GM12864 (cell line): ENCODE measurements around the gene AMPD3.

Source experiments
- DNase-seq: peaks from one replicate; pipeline ENCODE4 v3.0.0-alpha.2; 2011; ENCODE audit warnings: low read depth
- H3K4me3 ChIP-seq: 2 replicates; pipeline ENCODE4 v1.5.1; 2011; ENCODE audit warnings: mild to moderate bottlenecking, low read depth, low read length, control low read depth
- TF ChIP-seq, protein P1 (sequence below): IDR thresholded peaks from 2 replicates; pipeline ENCODE4 v1.5.1; 2011; ENCODE audit warnings: low read depth, mild to moderate bottlenecking, moderate library complexity, low read length, control low read depth, inconsistent platforms; ENCODE audit errors: missing control alignments

The AMPD3 gene

DNA sequence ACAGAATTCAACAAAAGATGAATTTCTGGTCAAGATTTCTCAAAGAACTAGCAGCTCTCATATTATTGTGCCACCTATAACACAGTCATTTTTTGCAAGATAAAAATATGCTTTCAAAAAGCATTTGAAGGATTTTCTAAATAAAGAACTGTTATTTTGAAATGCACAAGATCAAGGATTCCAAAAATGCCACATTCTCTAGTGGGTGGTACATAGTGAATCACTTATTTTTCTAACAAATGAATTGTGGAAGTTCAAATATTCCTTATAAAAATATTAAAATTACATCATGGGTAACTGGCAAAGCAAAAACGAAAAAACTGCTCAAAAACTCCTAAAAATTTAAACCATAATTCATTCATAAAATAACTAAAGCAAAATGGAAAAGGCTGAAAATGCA is 83.9 kb downstream of the AMPD3 start:
- no peak for DNase-seq
- TF ChIP-seq, protein P1, sequence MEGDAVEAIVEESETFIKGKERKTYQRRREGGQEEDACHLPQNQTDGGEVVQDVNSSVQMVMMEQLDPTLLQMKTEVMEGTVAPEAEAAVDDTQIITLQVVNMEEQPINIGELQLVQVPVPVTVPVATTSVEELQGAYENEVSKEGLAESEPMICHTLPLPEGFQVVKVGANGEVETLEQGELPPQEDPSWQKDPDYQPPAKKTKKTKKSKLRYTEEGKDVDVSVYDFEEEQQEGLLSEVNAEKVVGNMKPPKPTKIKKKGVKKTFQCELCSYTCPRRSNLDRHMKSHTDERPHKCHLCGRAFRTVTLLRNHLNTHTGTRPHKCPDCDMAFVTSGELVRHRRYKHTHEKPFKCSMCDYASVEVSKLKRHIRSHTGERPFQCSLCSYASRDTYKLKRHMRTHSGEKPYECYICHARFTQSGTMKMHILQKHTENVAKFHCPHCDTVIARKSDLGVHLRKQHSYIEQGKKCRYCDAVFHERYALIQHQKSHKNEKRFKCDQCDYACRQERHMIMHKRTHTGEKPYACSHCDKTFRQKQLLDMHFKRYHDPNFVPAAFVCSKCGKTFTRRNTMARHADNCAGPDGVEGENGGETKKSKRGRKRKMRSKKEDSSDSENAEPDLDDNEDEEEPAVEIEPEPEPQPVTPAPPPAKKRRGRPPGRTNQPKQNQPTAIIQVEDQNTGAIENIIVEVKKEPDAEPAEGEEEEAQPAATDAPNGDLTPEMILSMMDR: no peak
- H3K4me3 ChIP-seq: no peak overlapping the region

DNA sequence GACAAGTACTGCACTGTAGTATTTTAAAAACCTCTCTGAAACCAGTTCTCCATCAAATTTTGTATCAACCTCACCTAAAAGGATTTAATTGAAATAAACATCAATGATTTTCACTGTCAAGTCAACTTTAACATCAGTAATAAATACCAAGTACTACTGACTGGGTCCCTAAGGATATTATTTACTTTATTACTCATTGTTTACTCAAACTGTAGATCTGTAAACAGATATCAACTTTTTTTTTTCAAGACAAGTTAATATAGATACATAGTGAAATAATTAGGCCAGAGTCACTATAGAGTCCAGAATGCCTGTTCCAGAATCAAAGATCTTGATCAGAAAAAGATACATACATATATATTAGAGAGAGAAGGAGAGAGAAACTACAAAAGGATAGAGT is 84.3 kb downstream of the AMPD3 start:
- DNase-seq: no peak
- H3K4me3 ChIP-seq: no peak overlapping the region
- TF ChIP-seq, protein P1: no peak

DNA sequence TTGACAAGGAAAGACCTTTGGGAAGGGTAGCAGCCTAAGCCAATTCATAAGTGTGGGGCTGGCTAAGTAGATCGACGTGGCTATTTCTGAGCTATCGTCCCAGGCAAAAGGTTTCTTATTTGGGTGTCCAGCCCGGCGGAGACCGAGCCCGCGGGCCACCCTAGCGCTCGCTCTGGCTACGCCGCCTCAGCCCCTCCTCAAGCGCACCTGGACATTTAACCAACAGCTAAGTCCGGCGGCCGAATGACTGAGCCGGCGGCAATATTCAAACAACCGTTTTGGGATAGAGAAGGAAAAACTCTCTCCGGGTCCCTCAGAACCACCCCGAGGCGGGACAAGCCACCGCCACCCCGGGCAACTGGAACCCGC is 85.5 kb downstream of the AMPD3 start:
- TF ChIP-seq, protein P1: no peak
- no peak for DNase-seq
- H3K4me3 ChIP-seq: peak overlapping the region; percentile 94

DNA sequence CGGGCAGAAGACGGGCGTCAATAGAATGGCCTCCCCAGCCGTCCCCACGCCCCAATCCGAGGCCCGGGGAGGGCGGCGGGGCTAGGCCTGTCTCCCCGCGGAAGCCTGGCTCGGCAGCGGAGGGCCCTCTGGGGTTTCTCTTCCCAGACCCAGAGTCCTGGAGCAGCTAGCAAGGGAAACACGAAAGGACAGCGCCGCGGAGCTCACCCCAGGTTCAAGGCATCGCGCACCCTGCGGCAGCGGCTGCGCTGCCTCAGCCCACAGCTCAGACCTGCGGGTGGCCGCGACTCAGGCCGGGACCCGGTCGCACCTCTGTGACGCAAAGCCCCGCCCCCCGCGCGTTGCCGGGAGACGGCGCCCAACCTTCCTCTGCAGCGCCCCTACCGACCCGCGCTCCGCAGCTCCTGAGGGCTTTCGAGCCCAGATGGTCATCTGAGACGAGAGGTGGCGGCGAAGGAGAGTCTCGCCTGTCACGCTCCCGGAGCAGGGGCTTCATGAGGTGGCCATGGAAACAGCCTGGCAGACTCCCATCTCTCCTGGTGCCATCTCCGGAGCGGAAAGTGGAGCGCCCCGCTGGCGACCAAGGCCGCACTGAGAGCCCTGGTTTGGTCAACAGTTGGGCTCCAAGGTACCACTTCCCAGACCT is 86.0 kb downstream of the AMPD3 start, which contains the start of gene RNF141:
RNF141 (minus strand) TSS at position 273 of the 646 bp plus-strand sequence. CDS start 7,029 bp downstream, outside the sequence.
- DNase-seq: peak; percentile 60
- TF ChIP-seq, protein P1: peak; percentile 82
- peak within 1 kb of the TSS; percentile 94 for H3K4me3 ChIP-seq

DNA sequence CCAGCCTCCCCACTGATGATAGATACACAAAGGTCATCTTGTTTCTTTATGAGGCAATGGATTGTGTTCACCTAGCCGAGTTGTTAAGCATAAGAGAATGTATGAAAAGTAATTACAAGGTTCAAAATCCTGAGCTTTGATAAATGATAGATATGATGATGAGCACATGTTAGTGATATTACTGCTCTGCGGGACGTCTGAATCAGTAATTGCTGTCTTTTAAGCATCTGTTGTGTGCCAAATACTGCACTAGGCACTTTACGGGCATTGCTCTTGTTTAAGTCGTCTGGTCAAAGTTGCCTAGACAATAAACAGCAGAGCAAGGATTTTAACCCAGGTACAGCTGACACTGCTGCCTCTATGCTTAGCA is 86.5 kb downstream of the AMPD3 start:
- TF ChIP-seq, protein P1: no peak
- no peak for DNase-seq
- H3K4me3 ChIP-seq: peak overlapping the region; percentile 94

DNA sequence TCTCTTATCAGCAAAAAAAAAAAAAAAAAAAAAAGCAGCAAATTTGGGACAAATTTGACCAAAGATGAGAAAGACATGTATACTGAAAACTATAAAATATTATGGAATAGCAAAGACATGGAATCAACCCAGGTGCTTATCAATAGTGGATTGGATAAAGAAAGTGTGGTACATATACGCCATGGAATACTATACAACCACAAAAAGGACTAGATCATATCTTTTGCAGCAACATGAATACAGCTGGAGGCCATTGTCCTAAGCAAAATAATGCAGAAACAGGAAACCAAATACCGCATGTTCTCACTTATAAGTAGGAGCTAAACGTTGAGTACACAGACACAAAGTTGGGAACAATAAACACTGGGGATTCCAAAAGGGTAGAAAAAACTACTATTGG is 87.7 kb downstream of the AMPD3 start:
- TF ChIP-seq, protein P1: no peak

DNA sequence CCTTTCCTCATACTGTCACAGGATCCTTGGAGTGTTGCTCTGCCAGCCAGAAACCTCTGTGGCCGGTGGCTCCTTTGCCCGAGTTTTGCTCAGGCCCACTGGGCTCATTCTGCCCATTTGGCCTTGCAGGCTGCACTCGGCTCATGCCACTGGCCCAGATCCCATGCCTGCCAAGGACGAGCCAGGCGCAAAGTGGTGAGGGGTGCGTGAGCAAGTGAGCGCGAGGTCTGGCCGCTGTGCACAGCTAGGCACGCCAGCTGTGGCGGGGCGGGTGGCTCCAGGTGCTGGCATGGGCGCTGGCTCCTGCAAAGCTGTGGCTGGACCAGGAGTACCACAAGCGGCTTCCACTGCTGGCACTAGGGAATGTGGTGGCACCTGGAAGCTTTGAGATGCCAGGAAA is 88.7 kb downstream of the AMPD3 start:
- no peak for DNase-seq
- H3K4me3 ChIP-seq: no peak overlapping the region
- TF ChIP-seq, protein P1: no peak

More for the DNA sequence above, 87.7 kb downstream of the AMPD3 start:
- H3K4me3 ChIP-seq: no peak overlapping the region
- no peak for DNase-seq
